GM21786 (cell line): ENCODE results near the gene TBC1D4.
A peak's percentile ranks its signal among the peaks of the same experiment; 100 is the strongest.

ENCODE experiments used
- ATAC-seq: cut with Tn5 transposase; IDR thresholded peaks from one replicate; pipeline ENCODE4 v1.9.1; 2021; ENCODE audit not compliant: unreplicated experiment

Gene TBC1D4

DNA sequence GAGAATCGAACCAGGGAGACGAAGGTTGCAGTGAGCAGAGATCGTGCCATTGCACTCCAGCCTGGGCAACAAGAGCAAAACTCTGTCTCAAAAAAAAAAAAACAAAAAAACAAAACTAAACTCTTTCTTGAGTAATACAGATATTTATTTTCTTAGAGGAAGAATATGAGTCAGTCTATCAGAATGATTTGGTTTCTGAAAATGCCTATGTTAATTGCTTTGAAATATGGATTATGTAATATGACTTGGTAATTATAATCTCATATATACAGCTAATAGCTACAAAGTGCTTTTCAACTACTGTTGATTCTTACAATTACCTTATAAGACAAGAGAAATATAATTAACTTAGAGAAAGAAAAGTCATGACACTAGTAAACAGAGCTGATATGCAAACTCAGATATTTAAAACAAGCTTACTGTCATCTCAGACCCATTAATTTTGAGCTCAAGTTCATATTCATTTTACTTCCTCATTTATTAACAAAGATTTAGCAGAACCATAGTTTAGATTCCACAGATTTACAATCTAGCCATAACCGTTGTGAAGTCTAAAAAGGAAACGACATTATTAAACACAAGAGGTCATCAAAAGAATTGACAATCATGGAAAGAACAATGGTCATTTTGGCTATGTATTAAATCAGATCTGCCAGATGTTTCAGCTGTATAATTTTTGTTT is 88.0 kb downstream of the TBC1D4 start:
- no peak for ATAC-seq

DNA sequence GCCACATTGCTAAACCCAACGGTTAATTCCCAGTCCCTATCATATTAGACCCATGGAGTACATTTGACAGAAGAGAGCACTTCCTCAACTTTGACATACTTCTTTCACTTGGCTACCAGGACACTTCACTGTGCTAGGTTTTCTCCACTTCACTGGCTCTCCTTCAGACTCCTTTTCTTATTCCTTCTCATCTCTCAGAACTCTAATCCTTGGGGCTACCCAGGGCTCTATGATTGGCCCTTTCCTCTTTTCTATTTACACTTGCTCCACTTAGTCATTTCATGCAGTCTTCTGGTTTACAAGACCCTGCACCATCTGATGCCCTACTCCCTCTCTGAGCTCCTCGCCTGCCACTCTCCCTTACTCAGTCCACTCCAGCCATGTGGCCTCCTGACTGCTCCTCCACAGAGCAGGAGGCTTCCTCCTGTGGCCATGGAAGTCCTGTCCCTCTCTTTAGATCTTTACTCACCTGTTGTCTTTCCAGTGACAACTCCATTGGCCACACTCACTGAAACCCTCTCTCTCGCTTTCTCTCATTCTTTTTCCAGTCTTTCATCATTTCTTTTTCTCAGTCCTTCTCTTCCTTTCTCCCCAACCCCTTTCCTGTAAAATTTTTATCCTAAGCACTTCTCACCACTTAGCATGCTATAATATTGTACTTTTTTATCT is 90.4 kb downstream of the TBC1D4 start:
- ATAC-seq: peak; percentile 39

DNA sequence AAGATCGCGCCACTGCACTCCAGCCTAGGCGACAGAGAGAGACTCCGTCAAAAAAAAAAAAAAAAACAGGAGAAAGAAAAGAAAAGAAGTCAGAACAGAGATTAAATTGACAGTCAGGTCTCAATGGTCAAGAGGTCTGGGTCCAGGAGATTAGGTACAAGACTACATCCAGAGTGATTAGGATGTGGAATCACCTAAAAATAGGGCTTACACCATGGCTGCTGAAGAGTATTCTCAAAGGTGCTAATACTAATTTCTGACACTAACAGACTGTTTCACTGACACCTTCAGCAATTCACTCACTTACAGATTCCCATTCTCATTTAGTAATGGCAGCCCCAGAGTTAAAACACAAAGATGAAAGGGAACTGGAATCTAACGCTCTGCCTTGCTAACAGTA is 91.7 kb downstream of the TBC1D4 start:
- ATAC-seq: no peak

DNA sequence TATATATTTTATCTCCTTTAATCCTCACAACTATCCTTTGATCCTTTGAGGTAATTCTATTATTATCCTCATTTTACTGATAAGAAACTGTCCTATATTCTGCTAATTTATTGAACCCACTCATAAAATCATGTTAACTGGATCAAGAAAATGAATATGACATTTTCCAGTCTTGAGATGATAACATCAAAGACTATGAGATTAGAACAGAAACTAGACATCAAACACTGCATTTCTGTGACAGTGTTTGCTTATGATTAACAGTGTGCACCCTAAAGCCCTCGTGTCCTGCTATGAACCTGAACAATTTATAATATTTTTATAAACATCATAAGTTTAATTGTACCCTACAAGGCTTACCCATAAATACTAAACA is 96.3 kb downstream of the TBC1D4 start:
- ATAC-seq: no peak

DNA sequence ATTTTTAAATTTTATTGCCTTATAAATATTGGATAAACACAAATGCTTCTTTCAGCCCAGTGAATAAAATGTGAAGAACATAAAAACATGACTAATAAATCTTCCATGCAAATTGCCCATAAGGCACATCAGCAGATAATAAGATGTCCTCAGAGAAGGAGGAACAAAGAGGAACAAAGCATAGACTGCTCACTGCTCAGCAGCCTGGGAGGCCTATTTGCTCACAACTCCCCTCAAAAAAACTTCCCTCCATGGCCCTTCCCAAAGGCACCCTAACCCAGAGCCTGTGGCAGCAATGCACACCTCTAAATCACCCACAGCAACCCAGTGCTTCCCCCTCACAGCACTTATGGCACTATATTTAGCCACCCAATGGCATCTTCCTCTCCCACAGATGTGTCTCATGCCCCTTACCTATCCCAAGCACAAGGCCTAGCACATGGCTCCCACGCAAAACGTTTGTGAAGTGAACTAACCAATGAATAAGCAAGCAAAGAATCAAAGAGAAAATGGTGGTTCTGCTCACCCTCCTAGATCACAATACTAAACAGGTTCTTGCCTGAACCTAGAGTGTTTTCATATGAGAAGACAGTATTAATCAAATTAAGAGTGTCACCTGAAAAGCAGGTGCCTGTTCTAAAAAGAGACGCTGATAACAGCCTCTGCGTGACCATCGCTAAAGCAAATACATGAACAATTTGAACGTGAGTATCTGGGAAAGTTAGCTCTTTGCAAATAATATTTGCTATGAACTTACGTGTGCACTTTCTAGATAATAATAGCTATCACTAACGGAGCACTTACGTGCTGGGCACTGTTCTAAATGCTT is 96.9 kb downstream of the TBC1D4 start:
- ATAC-seq: no peak

DNA sequence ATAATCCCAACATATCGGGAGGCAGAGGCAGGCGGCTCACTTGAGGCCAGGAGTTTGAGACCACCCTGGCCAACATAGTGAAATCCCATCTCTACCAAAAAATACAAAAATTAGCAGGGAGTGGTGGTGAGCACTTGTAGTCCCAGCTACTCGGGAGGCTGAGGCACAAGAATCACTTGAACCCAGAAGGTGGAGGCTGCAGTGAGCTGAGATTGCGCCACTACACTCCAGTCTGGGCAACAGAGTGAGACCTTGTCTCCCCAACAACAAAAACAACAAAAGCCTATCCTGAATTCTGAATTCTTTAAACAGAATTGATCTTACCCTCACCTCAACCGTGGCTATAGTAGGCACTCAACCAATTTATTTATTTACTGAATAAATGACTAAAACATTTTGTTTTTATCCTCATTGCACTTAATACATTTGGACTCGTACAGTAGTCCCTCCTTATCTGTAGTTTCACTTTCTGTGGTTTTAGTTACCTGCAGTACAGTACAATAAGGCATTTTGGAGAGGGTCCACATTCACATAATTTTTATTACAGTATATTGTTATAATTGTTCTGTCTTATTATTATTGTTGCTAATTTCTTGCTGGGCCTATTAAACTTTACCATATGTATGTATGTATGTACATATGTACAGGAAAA is 98.8 kb downstream of the TBC1D4 start:
- ATAC-seq: no peak

DNA sequence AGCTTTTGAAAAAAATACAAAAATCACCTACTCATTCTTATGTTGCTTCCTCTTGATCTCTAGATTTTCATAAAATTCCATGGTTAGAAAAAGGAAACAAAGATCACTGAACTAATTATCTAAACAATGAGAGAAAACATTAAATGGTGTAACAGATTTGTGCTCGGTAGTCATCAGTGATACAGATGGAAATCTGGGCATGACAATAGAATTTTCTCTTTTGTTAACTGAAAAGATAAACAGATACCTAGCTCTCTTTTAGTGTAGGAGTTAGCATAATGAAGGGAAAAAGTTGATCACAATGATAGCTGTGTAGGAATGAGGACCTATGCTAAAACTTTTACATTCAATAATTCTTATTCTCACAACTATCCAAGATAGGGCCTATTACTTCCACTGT is 103.7 kb downstream of the TBC1D4 start:
- no peak for ATAC-seq

DNA sequence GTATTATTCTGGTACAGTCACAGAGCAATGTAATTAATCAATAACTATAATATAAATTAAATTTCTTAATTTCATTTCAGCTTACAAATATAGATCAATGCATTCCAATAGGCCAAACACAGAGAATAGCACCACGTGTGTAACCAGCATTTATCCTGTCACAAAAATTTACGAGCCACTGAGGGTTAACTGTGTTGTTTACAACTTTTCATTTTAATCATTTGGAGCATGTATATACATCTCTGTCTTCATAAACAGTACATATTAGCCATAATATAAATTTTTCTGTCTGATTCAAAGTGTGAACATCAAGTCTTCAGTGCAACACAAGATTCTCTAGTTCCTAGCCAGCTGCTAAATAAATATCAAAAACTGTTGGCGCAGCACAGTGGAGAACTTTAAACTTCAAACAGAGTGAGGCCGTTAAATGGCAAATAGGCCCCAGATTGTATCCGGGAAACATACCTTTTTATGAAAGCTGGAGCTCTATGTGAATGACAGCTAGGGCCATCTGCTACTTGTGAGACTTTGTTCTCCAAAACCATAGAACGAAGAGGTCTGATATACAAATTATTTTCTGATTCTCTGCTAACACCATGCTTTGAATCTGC is 105.1 kb downstream of the TBC1D4 start:
- no peak for ATAC-seq

DNA sequence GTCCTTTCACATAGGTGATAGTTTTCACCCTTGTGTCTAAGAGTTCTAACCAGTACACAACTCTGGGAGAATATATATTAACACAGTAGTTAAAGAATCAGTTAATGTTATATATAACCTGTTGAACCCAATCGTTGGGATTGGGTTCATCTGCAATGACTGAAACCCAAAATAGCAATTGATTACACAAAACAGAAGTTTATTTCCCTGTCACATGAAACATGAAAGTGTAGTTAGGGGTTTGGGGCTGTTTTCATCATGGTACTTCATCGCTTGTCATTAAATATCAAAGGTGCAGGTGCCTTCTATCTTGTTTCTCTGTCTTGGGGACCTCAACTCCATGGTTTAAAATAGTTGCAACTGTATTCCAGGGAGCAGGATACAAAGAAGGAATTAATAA is 106.6 kb downstream of the TBC1D4 start:
- no peak for ATAC-seq

DNA sequence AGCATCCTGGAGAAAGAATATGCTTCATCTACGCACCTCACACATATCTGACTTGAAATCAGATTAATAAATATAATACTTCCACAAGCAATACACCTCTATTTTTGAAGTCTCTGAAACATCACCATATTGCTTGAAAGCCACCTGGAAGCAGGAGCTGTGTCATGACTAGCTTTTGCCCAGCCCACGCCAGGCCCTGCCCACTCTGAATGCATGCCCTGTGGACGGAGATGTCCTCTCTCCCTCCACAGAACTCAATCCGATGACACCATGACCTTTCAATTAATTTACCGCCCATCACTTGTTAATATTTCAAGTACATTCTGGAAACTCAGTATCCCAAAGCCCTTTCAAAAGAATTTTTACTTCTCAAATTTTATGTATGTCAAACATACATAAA is 108.0 kb downstream of the TBC1D4 start:
- no peak for ATAC-seq

DNA sequence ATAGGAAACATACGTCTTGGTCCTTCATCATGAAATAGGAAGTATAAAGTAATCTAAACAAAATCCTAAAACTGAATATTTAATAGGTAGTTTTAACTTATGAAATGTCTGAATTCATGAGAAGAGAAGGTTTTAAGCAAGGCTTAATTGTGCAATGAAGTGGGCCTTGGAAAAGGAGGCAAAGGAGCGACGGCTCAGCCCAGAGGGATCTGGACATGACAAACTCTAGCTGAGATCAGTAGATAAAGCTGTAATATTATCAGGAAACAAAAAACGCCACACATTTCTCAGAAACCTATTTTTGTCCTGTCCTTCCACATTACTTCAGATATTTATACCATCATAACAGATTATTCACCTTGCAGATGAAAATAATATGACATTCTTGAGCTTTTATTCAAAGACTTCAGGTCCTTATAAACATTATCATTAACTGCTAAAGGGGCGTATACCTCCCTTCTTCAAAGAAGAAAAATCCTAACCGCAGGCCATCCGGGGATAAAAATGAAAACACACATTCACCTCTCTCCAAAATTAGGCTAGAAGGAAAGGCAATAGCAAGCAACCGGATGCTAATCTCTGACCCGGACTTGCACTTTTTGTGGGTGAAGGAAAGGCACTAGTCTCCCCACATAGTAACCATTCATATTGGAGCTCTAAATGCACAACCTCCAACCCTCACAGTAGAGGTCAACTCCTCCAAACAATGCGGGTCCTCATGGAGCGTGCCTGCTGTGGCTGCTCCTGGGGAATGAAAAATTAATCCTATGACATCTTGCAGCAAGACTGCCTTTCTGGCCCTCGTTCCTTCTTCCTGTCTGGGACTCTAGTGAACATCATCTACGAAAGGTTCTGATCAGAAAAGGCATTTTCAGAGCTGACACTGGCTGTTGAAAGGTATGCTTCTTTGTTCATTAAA is 108.8 kb downstream of the TBC1D4 start:
- ATAC-seq: no peak

DNA sequence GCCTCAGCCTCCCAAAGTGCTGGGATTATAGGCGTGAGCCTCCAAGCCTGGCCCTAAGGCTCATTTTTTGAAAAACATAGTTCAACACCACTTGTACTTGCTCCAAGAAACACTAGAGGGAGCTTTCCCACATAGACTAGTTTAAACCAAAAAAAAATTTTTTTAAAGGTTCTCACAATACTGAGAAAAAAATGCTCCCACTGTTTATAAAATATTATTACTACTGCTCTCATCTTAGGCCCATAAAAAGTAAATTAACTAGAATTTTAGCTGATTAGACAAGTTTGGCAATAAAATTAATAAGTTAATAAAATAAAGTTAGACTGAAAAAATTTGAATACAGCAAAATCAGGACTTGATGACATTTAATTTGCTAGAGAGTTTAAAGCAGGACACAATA is 109.5 kb downstream of the TBC1D4 start:
- peak; percentile 51 for ATAC-seq

DNA sequence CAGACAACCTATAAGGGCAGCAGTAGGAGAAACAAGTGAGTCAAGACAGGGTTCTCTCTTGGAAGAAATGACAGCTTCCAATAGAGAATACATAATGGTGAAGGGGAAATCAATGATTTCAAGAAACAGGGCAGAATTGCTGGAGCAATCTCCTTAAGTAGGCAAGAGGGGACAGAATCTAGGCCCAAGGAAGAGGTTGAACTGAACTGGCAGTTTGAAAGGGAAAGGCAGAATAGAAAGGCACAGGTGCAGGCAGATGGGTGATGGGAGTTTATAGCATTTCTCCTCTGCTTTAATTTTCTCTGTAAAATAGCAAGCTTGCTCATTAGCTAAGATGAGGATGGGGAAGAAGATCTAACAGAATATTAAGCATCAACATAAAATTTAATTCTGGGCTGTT is 110.8 kb downstream of the TBC1D4 start:
- ATAC-seq: no peak

DNA sequence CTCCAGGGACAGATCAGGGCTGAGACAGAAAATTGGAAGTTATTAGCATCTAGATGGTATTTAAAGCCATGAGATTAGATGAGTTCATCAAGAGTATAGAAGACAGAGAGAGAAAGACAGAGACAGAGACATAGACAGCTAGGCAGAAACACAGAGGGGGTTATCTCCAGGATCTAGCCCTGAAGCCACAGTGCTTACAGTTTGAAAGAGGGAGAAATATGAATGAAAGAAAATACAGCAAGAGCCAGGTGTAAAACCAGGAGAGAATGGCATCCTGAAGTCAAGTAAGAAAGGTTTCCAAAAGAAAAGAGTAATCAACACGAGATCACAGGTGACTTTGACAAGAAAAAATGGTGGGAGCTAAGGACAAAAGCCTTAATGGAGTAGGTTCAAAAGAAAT is 111.2 kb downstream of the TBC1D4 start:
- no peak for ATAC-seq

DNA sequence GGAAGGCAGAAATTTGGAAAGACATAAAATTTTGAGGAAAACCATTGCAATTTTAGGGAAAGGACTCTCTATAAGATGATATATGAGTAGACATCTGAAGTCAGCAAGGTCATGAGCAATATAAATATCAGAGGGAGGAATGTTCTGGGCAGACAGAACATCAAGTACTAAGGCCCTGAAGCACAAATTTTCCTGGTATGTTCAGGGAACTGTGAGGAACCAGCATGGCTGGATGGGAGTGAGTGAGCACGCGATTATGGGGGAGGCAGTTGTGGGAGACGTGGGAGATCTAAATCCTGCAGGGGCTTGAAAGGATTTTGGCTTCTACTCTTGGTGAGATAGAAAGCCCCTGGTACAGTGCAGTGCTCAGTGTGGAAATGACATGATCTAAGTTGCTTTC is 112.0 kb downstream of the TBC1D4 start:
- ATAC-seq: no peak

DNA sequence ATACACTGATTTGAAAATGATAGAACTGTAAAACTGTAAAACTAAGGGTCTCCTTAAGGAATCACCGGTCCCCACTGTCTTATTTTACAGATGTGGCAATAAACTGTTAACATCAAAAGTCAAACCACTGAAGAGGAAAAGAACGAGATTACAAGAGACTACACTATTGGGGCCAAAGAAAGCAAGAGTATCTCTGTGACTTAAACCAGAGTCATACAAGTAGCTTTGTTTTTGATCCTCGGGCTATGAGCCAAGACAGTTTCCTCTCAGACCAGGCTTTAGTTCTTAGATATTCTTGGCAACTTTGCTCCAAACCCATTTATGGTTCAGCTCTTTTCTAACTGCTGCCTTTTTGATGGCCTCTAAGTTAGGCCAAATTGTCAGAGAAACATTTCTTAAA is 113.8 kb downstream of the TBC1D4 start:
- ATAC-seq: no peak

DNA sequence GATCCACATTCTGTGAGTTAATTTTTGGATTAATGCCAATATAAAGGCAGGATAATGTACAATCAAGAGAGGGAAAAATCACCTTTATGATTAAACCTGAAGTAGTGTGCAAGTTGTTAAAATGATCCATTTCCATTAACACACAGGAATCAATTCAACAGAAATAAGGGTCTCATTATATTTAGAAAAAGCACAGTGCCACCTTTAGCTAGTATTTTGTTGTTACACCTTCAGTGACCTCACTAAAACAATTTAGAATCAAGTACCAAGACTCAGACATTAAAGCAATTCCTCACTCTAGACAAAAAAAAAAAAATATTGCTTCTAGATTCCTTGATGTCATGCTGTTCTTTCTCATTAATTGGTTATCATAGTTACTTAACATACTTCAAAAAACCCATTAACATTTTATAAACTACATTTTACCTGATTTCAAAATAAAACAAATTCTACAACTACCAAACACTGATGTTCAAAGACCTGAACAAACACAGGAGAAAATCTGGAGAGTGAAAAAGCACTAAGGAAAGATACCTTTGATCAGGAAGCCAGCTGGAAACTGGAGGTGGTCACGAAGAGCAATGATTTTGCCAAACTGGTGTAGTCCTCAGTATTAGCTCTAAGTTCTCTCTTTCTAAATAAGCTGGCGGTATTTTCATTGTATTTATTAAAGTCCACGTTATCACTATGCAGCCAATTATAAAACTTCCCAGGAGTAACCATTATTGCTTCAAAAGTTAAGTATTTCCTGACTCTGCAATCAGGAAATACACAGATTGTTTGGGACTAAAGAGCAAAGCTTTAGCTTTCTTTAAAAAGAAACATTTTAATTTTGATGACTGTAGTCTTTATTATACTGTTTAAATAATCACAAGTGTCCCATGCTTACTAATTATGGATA is 115.3 kb downstream of the TBC1D4 start:
- ATAC-seq: no peak

DNA sequence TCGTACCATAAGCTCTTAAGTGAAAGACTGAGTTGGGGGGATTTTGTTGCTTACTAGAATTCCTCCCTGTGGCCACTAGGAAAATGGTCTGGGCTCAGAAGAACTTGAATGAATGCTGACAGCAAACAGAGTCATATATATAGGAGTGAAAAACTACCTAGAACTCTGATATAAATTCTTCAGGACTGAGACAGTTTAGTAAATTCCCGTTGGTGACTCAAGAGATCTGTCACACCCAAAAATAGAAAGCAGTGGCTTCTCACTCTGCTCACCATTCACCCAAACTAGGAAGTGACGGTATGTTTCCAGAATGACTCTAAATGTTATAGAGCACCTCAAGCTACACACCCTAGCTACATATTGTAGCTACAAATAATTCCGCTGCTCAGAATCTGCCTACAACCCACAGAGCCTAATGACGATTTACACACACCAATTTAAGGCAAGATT is 116.2 kb downstream of the TBC1D4 start:
- peak; percentile 94 for ATAC-seq

DNA sequence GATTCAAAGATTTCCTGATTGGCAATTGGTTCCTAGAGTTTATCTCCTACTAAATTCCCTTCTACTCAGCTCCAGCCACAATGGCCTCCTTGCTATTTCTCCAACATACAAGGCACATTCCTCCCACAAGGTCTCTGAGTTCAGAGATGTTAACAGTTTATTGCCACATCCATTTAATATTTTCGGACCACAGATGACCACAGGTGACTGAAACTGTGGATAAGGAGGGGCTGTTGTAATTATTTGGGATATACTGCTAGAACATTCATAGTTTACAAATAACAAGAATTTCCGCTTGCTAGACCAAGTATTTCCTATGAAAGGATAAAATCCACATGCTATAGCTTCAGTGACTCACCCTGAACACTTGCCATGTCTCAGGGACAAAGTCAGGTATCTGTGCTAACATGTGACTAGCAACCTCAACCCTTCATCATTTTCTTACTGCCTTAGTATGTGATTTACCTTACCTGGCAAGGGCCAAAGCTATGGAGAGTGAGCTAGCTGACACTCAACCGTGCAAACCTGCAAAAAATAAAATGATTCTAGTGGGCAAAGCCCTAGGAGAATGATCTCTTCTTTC is 117.7 kb downstream of the TBC1D4 start:
- ATAC-seq: no peak
